Subcutaneous adipose tissue (tissue), 4 donors: ENCODE results near the gene SRPRA. TPM values are rescaled to one million over a fixed set of nuclear protein-coding genes. Genes with fewer than 3 reads are reported as not detected.

Experiments
- total RNA-seq, 4 donors: library from RNA; depleted of rRNA; stranded (reverse); fragments of >200 nt; gene quantifications; one replicate each; pipeline ENCODE4 v1.1.0, GENCODE V29; 2016
- TF ChIP-seq, protein P1 (sequence below): fragments of 450-650 bp; IDR thresholded peaks from one replicate; pipeline ENCODE4 v1.5.1; 2016; ENCODE audit warnings: low read depth, mild to moderate bottlenecking, control low read depth, antibody characterized with exemption, moderate library complexity

Gene SRPRA
- total RNA-seq, 4 donors from 2014 or later = 57.5 to 93.4 (median 63.4) TPM

DNA sequence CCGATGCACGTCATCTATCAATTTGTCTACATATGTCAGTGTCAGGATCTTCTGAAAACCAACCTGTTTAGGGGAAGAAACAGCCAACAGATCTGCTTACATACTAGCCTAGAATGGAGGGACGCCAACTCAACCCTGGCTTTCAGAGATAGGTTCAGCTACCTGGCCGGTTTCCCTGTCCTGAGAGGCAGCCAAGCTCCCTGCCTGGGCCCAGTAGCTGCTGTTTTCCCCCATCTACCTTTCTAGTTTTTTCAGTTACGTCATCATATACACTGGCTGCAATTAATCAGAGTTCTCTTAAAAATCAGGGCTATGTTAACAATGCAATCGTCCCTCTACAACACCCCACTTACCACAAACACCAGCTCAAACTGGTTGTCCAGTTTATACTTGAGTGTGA, 1.0 kb downstream of the SRPRA start:
- TF ChIP-seq, protein P1, sequence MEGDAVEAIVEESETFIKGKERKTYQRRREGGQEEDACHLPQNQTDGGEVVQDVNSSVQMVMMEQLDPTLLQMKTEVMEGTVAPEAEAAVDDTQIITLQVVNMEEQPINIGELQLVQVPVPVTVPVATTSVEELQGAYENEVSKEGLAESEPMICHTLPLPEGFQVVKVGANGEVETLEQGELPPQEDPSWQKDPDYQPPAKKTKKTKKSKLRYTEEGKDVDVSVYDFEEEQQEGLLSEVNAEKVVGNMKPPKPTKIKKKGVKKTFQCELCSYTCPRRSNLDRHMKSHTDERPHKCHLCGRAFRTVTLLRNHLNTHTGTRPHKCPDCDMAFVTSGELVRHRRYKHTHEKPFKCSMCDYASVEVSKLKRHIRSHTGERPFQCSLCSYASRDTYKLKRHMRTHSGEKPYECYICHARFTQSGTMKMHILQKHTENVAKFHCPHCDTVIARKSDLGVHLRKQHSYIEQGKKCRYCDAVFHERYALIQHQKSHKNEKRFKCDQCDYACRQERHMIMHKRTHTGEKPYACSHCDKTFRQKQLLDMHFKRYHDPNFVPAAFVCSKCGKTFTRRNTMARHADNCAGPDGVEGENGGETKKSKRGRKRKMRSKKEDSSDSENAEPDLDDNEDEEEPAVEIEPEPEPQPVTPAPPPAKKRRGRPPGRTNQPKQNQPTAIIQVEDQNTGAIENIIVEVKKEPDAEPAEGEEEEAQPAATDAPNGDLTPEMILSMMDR = no peak

DNA sequence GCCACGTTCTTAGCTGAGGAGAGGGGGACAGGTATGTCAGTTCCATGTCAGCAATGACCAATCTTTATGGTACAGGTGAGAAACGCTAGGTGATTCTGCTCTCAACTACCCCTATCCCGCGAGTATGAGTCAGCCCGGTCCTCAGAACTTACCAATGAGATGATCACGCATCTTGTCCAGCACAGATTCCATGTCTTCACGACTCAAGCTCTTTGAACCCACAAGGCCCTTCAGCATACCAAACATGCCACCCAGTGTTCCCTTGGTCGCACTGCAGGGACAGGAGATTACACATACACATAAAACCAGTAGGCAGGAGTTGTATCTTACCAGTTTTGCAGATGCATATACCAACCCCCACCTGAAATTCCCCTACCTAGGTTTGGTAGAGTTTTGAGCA, 2.9 kb downstream of the SRPRA start:
- TF ChIP-seq, protein P1 = no peak

DNA sequence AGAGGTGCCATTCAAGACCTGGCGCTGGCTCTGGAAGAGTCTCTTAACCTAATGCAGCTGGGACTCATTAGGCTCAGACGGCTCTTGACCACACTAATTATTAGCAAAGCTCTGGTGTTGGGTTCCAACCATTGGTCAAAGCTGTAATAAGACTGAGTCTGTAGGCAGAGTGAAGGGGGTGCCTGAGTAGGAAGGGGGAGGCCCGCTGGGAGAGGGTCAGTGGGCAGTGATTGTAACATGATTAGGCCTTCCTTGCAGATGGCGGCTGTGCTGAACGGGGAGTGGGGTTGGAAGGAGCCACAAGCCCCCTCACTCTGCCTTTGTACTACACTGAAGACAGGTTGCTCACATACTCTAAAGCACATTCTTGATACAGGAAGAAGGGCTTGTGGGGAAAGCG, 5.2 kb downstream of the SRPRA start:
- TF ChIP-seq, protein P1 = no peak

DNA sequence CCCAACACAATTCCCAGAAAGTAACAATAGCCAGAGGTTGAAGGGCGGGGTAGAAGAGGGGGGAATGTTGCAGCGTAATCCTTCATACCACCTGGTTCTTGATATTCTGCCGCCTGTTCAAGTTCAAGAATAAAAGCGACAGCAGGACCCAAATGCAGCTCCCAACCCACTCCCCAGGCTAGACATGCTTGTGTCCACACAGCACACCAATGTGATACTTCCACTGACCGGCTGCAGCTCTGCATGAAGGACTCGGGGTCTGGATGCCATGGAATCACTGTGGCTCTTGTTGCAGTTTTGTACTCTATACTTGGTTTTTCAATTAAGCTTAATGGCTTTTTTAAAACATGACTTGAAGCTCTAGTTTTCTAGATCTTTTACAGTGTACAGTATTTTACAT, 6.5 kb downstream of the SRPRA start:
- TF ChIP-seq, protein P1 = no peak

DNA sequence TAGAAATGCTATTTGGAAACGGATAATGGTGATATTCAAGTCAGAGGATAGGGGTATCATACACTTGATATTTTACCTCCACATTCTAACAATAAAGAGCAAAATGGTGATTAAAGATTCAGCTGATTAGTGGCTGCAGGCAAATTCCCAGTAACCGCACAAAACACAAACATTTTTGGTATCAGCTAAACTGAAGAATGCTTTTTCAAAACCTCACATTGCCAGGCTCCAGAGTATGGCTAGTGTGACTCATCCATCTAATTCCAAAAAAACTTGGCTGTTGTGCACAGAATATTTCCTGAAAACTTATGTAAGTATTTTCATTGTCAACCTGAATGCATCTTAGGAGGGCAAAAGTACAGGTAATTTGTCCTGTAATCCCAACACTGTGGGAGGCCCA, 10.9 kb downstream of the SRPRA start:
- TF ChIP-seq, protein P1 = no peak

DNA sequence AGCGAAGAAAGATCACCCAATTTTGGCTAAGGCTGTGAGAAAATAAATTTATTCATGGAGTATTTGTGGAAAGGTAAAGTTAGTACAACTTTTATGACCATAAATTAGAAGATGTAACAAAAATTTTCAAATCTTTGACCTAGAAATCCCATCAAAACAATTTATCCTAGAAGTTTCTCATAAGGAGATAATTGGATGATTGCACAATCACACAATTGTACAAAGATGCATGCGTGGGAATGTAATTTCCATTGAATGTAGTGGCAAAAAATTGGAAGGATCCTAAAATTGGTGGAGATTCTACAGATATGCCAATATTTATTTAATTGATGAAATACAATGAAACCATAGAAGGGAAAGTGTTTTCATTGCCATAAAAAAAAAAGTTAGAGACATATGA, 11.6 kb downstream of the SRPRA start:
- TF ChIP-seq, protein P1 = no peak

DNA sequence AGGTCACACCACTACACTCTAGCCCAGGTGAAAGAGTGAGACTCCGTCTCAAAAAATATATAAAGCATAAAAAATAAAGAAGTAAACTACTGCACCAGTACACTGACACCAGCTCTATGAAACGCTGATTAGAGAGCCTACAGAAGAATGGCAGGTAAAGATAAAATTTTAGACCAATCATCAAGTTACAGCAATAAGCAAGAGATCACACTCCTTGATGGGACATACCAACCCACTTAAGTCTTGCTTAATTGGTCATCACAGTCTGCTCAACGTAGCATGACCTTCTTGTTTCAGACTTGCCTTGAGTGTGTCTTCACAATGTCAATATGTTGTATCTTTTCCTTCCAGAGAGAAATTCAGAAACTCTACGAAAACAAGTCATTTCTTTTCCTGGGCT, 12.5 kb downstream of the SRPRA start:
- TF ChIP-seq, protein P1 = no peak
